ENCODE results near the gene KCNE2. TPM values are rescaled to one million over a fixed set of nuclear protein-coding genes. Genes with fewer than 3 reads are reported as not detected.

KCNE2 gene, protein sequence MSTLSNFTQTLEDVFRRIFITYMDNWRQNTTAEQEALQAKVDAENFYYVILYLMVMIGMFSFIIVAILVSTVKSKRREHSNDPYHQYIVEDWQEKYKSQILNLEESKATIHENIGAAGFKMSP
- total RNA-seq, result 1.7 TPM in 1 of 2 replicates, not detected in the other
- polyA plus RNA-seq, result 0.82 and 2.7 TPM in 2 replicates

DNA sequence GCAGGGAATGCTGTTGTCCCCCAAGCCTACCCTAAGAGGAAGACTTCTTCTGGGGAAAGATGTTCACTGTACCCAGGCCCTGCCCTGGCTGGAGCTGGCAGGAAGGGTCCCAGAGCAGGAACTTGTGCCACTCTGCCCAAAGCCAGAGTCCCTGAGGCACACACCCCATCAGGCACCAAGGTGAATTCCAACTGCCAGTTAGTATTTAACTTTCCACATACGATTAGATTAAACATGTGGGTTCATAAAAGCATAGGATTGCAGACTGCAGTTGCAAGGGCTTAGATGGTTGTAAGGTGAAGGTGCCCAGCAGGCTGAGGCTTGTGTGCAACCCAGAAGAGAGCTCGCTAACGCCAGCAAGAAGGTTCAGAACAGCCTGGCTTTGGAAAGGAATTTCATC lies at the start of gene KCNE2:
KCNE2 (plus strand) TSS at position 274 of the 400 bp plus-strand sequence. CDS start 6,473 bp downstream, outside the sequence.
- Histone ChIP-seq H3K36me3 (no peaks in the 10 kb centered on the region), H3K4me1 (ENCODE audit: low read depth) (no peaks in the 10 kb centered on the region), H3K27me3 (no peaks in the 10 kb centered on the region), H3K9me3 (ENCODE audit: low read depth) (no peaks in the 10 kb centered on the region), H3K4me3 (no peak within 1 kb of the TSS), H3K27ac (no peak within 1 kb of the TSS)
- DNase-seq (ENCODE audit: low read depth in 1 of 2, low spot score in 1 of 2), result no peak
- TF ChIP-seq, protein P1, sequence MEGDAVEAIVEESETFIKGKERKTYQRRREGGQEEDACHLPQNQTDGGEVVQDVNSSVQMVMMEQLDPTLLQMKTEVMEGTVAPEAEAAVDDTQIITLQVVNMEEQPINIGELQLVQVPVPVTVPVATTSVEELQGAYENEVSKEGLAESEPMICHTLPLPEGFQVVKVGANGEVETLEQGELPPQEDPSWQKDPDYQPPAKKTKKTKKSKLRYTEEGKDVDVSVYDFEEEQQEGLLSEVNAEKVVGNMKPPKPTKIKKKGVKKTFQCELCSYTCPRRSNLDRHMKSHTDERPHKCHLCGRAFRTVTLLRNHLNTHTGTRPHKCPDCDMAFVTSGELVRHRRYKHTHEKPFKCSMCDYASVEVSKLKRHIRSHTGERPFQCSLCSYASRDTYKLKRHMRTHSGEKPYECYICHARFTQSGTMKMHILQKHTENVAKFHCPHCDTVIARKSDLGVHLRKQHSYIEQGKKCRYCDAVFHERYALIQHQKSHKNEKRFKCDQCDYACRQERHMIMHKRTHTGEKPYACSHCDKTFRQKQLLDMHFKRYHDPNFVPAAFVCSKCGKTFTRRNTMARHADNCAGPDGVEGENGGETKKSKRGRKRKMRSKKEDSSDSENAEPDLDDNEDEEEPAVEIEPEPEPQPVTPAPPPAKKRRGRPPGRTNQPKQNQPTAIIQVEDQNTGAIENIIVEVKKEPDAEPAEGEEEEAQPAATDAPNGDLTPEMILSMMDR (IDR thresholded peaks at IDR 0.05; ENCODE audit: low read depth, low read length), result no peak

DNA sequence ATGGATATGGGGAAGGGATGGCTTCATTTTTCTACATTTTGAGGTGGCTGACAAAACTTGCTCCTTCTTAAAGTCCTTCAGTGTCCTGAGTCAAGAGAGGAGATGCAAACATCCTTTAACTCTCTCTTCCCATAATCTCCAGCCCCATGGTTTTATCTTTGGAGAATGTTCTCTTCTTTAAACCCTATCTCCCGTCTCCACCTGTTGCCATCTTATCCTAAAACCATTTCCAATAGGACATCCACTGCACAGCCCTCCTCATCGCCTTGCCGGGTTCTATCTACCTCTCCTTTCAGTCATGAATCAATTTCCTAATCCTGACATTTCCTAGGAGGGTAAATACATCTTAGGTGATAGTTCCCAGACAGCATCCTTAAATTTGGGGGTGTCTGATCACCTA lies 44.2 kb upstream of the KCNE2 start:
- H3K27me3 ChIP-seq, result no peaks in the 10 kb centered on the region
- no peak overlapping the region for H3K4me3 ChIP-seq
- no peak overlapping the region for H3K27ac ChIP-seq
- TF ChIP-seq, protein P1 (IDR thresholded peaks at IDR 0.05; ENCODE audit: low read depth, low read length), result no peak
- H3K36me3 ChIP-seq, result no peaks in the 10 kb centered on the region
- H3K4me1 ChIP-seq (ENCODE audit: low read depth), result peaks cover 6% of the 10 kb centered on the region
- DNase-seq (ENCODE audit: low read depth in 1 of 2, low spot score in 1 of 2), result no peak
- H3K9me3 ChIP-seq (ENCODE audit: low read depth), result no peaks in the 10 kb centered on the region

DNA sequence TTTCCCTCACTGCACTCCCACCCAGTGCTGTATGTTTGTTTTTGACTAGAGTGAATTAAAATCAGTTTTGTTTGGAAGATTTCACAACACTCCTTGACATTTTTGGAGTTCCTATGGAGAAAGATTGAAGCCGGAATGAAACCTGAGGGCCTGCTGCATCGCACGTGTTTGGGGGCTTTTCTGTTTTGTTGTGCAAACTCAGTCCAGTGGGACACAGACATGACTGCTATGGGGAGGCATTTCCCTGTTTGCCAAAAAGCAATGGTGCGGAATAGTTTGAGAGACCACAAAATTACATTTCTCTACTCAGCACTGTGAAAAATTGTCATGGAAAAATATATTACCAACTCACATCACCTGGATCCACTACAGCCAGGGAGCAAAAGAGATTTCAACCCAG lies 43.8 kb upstream of the KCNE2 start:
- TF ChIP-seq, protein P1 (IDR thresholded peaks at IDR 0.05; ENCODE audit: low read depth, low read length), result no peak
- no peaks in the 10 kb centered on the region for H3K36me3 ChIP-seq
- no peak for DNase-seq (ENCODE audit: low read depth in 1 of 2, low spot score in 1 of 2)
- H3K4me3 ChIP-seq, result no peak overlapping the region
- H3K4me1 ChIP-seq (ENCODE audit: low read depth), result peaks cover 6% of the 10 kb centered on the region
- no peaks in the 10 kb centered on the region for H3K27me3 ChIP-seq
- H3K27ac ChIP-seq, result no peak overlapping the region
- H3K9me3 ChIP-seq (ENCODE audit: low read depth), result no peaks in the 10 kb centered on the region

DNA sequence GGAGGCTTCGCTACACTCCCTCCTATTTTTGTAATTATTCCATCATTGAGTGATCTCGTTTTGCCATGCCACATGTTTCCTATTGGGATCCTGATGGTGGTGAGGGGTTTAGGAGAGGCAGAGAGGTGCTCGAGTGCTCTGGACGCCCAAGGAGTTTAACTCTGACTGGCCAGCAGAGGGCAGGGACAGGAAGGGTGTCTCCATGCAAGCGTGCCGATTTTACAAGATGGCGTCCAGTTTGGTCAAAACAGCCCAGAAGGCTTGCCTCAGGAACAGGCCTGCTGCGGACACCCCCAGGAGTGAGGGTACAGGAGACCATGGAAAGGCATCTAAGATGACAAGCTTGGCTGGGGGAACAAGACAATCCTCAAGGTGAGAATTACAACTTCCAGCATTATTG lies 33.8 kb upstream of the KCNE2 start:
- TF ChIP-seq, protein P1 (IDR thresholded peaks at IDR 0.05; ENCODE audit: low read depth, low read length), result no peak
- Histone ChIP-seq H3K27me3 (no peaks in the 10 kb centered on the region), H3K36me3 (no peaks in the 10 kb centered on the region), H3K9me3 (ENCODE audit: low read depth) (no peaks in the 10 kb centered on the region), H3K4me3 (no peak overlapping the region), H3K27ac (no peak overlapping the region), H3K4me1 (ENCODE audit: low read depth) (no peaks in the 10 kb centered on the region)
- DNase-seq (ENCODE audit: low read depth in 1 of 2, low spot score in 1 of 2), result no peak

DNA sequence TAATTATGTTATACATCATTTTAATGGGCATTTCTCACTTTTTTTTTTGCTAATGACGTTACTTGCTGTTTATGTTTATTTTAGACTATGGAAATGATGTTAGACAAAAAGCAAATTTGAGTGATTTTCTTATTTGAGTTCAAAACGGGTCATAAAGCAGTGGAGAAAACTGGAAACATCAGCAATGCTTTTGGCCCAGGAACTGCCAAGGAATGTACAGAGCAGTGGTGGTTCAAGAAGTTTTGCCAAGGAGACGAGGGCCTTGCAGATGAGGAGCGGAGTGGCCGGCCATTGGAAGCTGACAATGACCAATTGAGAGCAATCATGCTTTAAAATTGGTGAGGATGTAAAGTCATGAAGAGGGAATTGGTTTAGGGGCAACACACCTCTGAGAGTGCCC lies 32.1 kb upstream of the KCNE2 start:
- no peaks in the 10 kb centered on the region for H3K36me3 ChIP-seq
- H3K27me3 ChIP-seq, result no peaks in the 10 kb centered on the region
- no peaks in the 10 kb centered on the region for H3K9me3 ChIP-seq (ENCODE audit: low read depth)
- H3K4me1 ChIP-seq (ENCODE audit: low read depth), result peaks cover 4% of the 10 kb centered on the region
- H3K27ac ChIP-seq, result no peak overlapping the region
- TF ChIP-seq, protein P1 (IDR thresholded peaks at IDR 0.05; ENCODE audit: low read depth, low read length), result no peak
- no peak overlapping the region for H3K4me3 ChIP-seq
- no peak for DNase-seq (ENCODE audit: low read depth in 1 of 2, low spot score in 1 of 2)

Data from cardiac muscle cell (in vitro differentiated cells and primary cell).